GM18498 (cell line): ENCODE data around the gene BIRC5.

ENCODE experiments used
- ATAC-seq: cut with Tn5 transposase; IDR thresholded peaks from one replicate; pipeline ENCODE4 v1.9.1; 2021; ENCODE audit warnings: mild to moderate bottlenecking, moderate library complexity; ENCODE audit not compliant: unreplicated experiment

BIRC5 gene

DNA sequence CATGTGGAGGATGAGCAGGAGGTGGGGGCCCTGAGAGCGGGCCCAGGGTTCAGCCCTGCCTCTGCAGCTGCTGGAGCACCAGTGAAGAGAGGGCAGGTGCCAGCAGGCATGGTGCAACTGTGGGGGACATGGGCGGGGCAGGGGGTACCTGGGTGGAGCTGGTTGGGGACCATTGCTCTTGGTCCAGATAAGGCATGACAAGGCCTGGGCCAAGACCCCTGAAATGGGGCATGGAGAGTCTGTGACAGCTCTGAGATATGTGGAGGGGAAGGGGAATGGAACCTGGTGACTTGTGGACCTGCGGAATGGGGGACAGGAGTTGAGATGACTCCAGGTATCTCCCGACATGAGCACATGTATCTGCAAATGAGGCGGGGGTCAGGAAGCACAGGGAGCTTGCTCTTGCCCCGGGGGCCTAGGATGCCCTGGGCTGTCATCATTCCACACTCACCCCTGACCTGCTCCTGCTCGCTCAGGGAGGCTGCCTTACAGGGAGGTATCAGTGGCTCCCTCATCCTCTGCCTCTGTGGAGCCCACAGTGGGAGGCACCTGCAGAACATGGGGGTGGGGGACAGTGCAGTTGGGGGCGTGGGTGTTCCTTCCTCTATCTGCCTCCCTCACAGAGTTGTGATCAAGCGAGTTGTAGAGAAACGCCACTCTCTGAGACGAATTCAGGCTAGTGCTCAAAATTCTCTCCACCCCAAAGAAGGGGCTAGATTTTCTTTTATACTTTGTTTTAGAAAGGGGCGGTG lies 57.5 kb downstream of the BIRC5 start:
- no peak for ATAC-seq

DNA sequence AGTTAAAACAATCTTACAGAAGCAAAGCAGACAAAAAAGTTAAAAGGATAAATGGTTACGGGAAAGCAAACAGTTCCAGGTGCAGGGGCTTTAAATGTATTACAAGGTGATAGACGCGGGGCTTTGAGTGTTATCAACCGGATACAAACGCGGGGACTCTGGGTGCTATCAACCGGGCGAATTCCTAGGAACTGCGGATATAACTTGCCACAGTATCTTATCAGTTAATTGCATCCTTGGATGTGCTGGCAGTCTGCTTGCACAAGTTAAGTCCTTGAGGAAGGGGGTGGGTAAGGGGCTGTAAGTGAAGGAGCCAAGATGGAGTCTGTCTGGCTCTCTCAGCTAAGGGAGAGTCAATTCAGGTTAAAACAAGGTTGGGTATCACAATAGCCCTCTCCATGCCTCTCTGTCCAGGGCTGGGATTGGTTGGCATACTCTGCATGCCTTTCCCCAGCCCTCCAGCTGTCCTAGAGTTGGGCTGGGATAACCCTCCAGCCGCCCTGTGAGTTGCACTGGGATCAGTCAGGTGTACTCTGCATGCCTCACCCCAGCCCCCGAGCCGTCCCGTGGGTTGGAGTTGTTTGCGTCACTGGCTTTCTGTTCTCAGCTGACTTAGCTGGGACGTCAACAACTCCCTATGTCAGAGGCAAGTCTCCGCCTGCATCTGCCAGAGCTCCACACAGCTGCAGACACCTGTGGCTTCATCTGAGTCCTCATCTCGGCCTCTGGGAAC lies 58.3 kb downstream of the BIRC5 start:
- no peak for ATAC-seq

DNA sequence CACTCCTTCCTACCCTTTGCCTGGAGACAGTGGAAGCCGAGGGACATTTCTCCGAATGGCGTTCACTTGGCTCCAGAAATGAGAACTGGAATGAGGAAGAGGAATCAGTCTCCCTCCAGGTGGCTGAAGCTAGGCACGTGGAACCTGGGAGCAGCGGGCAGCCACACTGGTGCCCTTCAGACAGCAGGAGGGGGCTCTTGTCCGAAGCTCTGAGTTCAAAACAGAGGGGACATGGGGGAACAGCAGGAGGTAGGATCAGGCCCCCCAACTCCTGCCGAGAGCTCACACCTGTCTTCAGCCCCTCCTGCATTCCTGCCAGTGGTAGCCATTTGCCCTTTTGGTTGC lies 58.8 kb downstream of the BIRC5 start:
- ATAC-seq, result no peak

GRCh38 chr17:78273813-78274212 lies 59.8 kb downstream of the BIRC5 start:
- no peak for ATAC-seq
